ENCODE data around the gene WSB2. TPM values are rescaled to one million over a fixed set of nuclear protein-coding genes. Genes with fewer than 3 reads are reported as not detected.

WSB2 gene
- total and polyA plus RNA-seq, 2 of the 8 experiments (the other 6 are each of a cell fraction or from before 2014, with no cell fraction given) = 47.5 to 58.2 TPM

GRCh38 chr12:118023301-118023860, 37.6 kb downstream of the WSB2 start:
- Histone ChIP-seq H4K5ac (ENCODE audit: insufficient read length, low read depth, low read length) (no peak overlapping the region), H3K4me2 (ENCODE audit: insufficient read depth in 1 of 2, low read depth in 2 of 2, low read length in 2 of 2) (no peak overlapping the region), H3K4me1 (replicated peaks in 1 of 4; ENCODE audit: control insufficient read depth in 3 of 4, insufficient read depth in 4 of 4, low read length in 3 of 4) (no peaks in the 10 kb centered on the region), H3K23me2 (ENCODE audit: low read depth, low read length) (no peaks in the 10 kb centered on the region), H3K23ac (ENCODE audit: insufficient read length) (no peak overlapping the region), H4K20me1 (replicated peaks in 1 of 2; ENCODE audit: control insufficient read depth in 1 of 2, insufficient read depth in 2 of 2, low read length in 2 of 2) (peaks cover 3 to 6% of the 10 kb centered on the region in 2 experiments), H3K4me3 (ENCODE audit: extremely low read depth in 1 of 4, insufficient read depth in 2 of 4, low read depth in 3 of 4, low read length in 4 of 4) (no peak overlapping the region), H4K8ac (ENCODE audit: extremely low read depth, insufficient read depth, low read length) (no peak overlapping the region), H2BK15ac (ENCODE audit: low read length) (no peak overlapping the region), H2BK20ac (ENCODE audit: low read length) (no peak overlapping the region), H3K79me2 (ENCODE audit: control insufficient read depth in 1 of 2, insufficient read depth in 2 of 2, low read length in 2 of 2) (no peaks in the 10 kb centered on the region; a peak in 1 of 4 replicates), H3K56ac (replicated peaks; ENCODE audit: insufficient read length, low read depth, low read length) (no peak overlapping the region), H3K36me3 (ENCODE audit: control insufficient read depth in 2 of 4, insufficient read depth in 4 of 4, low read length in 3 of 4) (peaks cover 22 to 78% (median 62%) of the 10 kb centered on the region in 4 experiments), H2AFZ (ENCODE audit: low read length) (no peak overlapping the region), H3K9ac (replicated peaks in 1 of 4; ENCODE audit: extremely low read depth in 1 of 4, low read depth in 3 of 4, low read length in 3 of 4) (no peak overlapping the region), H3K4ac (replicated peaks; ENCODE audit: insufficient read length, low read depth, low read length) (no peak overlapping the region), H3K79me1 (ENCODE audit: low read depth, low read length) (no peaks in the 10 kb centered on the region; the same call in 1 of the 2 replicates), H2BK5ac (ENCODE audit: low read depth, low read length) (no peak overlapping the region), H3K9me3 (ENCODE audit: insufficient read depth in 2 of 2, low read depth in 1 of 2, low read length in 1 of 2) (no peaks in the 10 kb centered on the region), H3K18ac (ENCODE audit: extremely low read depth, low read length) (no peak overlapping the region), H3K27me3 (replicated peaks in 1 of 4; ENCODE audit: control insufficient read depth in 3 of 4, extremely low read depth in 1 of 4, insufficient read depth in 3 of 4, low read length in 3 of 4) (no peaks in the 10 kb centered on the region), H4K91ac (replicated peaks; ENCODE audit: insufficient read length, low read length) (no peak overlapping the region), H3K27ac (ENCODE audit: low read depth, low read length) (no peak overlapping the region), H2BK12ac (ENCODE audit: low read depth, low read length) (no peak overlapping the region), H2AK5ac (ENCODE audit: low read depth, low read length) (no peak overlapping the region), H2BK120ac (replicated peaks; ENCODE audit: low read depth, low read length) (no peak overlapping the region), H3K14ac (ENCODE audit: insufficient read length) (no peak overlapping the region)
- no peak for TF ChIP-seq SIRT6 (IDR thresholded peaks at IDR 0.05; ENCODE audit: low read length)
- no peak for TF ChIP-seq SAP30 (IDR thresholded peaks at IDR 0.05; ENCODE audit: insufficient read depth, insufficient replicate concordance, low read length)
- no peak for TF ChIP-seq BACH1 (IDR thresholded peaks at IDR 0.05; ENCODE audit: low read length)
- no peak for TF ChIP-seq CTCF (IDR thresholded peaks at IDR 0.05; ENCODE audit: control extremely low read depth in 1 of 3, insufficient read depth in 1 of 3, low read depth in 1 of 3, low read length in 3 of 3)
- no peak for TF ChIP-seq FOSL1 (IDR thresholded peaks at IDR 0.05; ENCODE audit: insufficient read depth, low read depth, low read length)
- TF ChIP-seq HDAC6 (IDR thresholded peaks at IDR 0.05; ENCODE audit: low read depth, low read length) = no peak
- TF ChIP-seq CHD2 (IDR thresholded peaks at IDR 0.05; ENCODE audit: low read length) = no peak
- no peak for TF ChIP-seq TAF7 (optimal IDR thresholded peaks at IDR 0.05; ENCODE audit: borderline replicate concordance, low read depth, low read length)
- WGBS, 2 experiments (ENCODE audit: extremely low coverage in 1 of 2, insufficient coverage in 1 of 2, insufficient read length in 1 of 2, insufficient replicate concordance in 2 of 2, low coverage in 1 of 2, low lambda C conversion rate in 2 of 2, missing lambda C conversion rate in 1 of 2) = 75 to 96% methylated on average over 1 to 7 of the region's 9 CpGs
- no peak for FAIRE-seq
- ChIA-PET CTCF (ENCODE audit: partially characterized antibody) (interaction anchor here (0.7 to 1.9 kb wide), 3 partner anchors 11 to 149 kb away, joined by 3 to 5 read pairs (median 4); no protein-coding TSS in a partner anchor), POLR2A (ENCODE audit: partially characterized antibody) (interaction anchor here (0.9 to 9.0 kb wide), 2 partner anchors 9 to 38 kb away, joined by 3 to 113 read pairs; partner anchors contain the start of gene WSB2)
- no peak for DNase-seq (ENCODE audit: low read depth in 1 of 2, low spot score in 2 of 2)
